ENCODE results near the gene LRRN2.

Gene LRRN2

GRCh38 chr1:204685236-204686006, at the start of gene LRRN2:
LRRN2 (minus strand) TSS chr1:204685738; CDS start chr1:204619992, 65,746 bp downstream.
- in situ Hi-C loops (cut with MboI; ENCODE audit: low sequenced_read_pairs, unreplicated experiment) = no loop called here
- DNase-seq (ENCODE audit: low spot score) = no peak
- TF ChIP-seq CTCF (IDR thresholded peaks at IDR 0.05; ENCODE audit: borderline replicate concordance, control extremely low read depth, extremely low read depth, insufficient read depth, missing control alignments) = no peak

- in situ Hi-C loops (cut with MboI; ENCODE audit: low sequenced_read_pairs, unreplicated experiment) = no loop called here
- no peak for DNase-seq (ENCODE audit: low spot score)
- no peak for TF ChIP-seq CTCF (IDR thresholded peaks at IDR 0.05; ENCODE audit: borderline replicate concordance, control extremely low read depth, extremely low read depth, insufficient read depth, missing control alignments)
Measured at GRCh38 chr1:204735042-204735441, 49.5 kb upstream of the LRRN2 start.

- TF ChIP-seq CTCF (IDR thresholded peaks at IDR 0.05; ENCODE audit: borderline replicate concordance, control extremely low read depth, extremely low read depth, insufficient read depth, missing control alignments) = no peak
- in situ Hi-C loops (cut with MboI; ENCODE audit: low sequenced_read_pairs, unreplicated experiment) = no loop called here
- no peak for DNase-seq (ENCODE audit: low spot score)
Measured at GRCh38 chr1:204733869-204734596, 48.5 kb upstream of the LRRN2 start.

GRCh38 chr1:204733289-204733688, 47.8 kb upstream of the LRRN2 start:
- no peak for TF ChIP-seq CTCF (IDR thresholded peaks at IDR 0.05; ENCODE audit: borderline replicate concordance, control extremely low read depth, extremely low read depth, insufficient read depth, missing control alignments)
- in situ Hi-C loops (cut with MboI; ENCODE audit: low sequenced_read_pairs, unreplicated experiment) = no loop called here
- DNase-seq (ENCODE audit: low spot score) = no peak

- no peak for DNase-seq (ENCODE audit: low spot score)
- in situ Hi-C loops (cut with MboI; ENCODE audit: low sequenced_read_pairs, unreplicated experiment) = no loop called here
- TF ChIP-seq CTCF (IDR thresholded peaks at IDR 0.05; ENCODE audit: borderline replicate concordance, control extremely low read depth, extremely low read depth, insufficient read depth, missing control alignments) = no peak
Measured at GRCh38 chr1:204731985-204732575, 46.5 kb upstream of the LRRN2 start.

- TF ChIP-seq CTCF (IDR thresholded peaks at IDR 0.05; ENCODE audit: borderline replicate concordance, control extremely low read depth, extremely low read depth, insufficient read depth, missing control alignments) = no peak
- in situ Hi-C loops (cut with MboI; ENCODE audit: low sequenced_read_pairs, unreplicated experiment) = no loop called here
- no peak for DNase-seq (ENCODE audit: low spot score)
Measured at GRCh38 chr1:204731509-204731908, 46.0 kb upstream of the LRRN2 start.
